HG03558 (cell line): ENCODE results near the gene RASSF9.

ENCODE experiments used
- ATAC-seq: cut with Tn5 transposase; IDR thresholded peaks from one replicate; pipeline ENCODE4 v1.9.1; 2021; ENCODE audit warnings: moderate number of reproducible peaks; ENCODE audit not compliant: unreplicated experiment; ENCODE audit errors: extremely low read depth

RASSF9 gene

DNA sequence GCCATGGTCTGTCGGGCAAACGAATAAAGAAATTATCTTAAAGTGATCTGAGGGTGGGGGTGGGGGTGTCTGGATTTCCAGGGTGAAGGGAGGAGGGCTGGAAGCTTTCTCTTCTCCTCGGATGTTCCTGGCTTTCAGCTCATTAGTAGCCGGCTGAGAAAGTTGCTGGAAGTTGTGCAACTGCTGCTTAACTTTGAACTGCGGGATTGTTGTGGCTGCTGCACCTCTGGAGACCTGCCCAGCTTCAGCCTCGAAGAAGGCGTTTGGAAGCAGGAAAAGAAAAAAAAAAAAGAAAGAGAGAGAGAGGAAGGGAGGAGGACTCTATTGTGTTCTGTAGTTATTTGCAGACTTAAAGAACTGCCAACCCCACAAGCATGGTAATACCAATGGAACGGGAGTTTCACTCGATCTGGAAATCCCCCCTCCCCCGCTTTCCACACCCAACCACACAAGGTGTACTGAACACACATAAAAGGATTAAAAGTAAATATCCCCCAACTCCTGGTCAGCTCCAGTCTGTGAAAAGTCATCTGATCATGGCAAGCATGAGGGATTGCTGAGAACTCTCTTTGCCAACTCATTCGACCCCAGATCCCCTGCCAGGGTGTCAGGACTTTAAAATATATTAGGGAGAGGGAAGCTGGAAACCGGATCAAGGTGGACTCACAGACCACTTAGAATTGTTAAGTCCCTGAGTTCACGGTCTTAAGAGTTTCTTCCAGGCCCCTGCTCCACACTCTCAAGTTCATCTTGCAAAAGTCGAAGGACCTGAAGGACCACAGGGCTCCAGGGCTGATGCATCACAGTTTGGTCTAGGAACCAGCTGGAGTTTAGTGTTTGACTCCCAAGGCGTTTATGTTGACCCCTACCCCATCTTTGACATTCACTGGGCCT is at the start of gene RASSF9:
Gene RASSF9, minus strand, starts transcription at position 213 of the 894 bp plus-strand sequence. Its CDS starts 208 bp downstream, at position 5.
- no peak for ATAC-seq

GRCh38 chr12:85883763-85884162 is 47.6 kb upstream of the RASSF9 start:
- ATAC-seq: no peak

GRCh38 chr12:85877459-85877858 is 41.2 kb upstream of the RASSF9 start:
- no peak for ATAC-seq

DNA sequence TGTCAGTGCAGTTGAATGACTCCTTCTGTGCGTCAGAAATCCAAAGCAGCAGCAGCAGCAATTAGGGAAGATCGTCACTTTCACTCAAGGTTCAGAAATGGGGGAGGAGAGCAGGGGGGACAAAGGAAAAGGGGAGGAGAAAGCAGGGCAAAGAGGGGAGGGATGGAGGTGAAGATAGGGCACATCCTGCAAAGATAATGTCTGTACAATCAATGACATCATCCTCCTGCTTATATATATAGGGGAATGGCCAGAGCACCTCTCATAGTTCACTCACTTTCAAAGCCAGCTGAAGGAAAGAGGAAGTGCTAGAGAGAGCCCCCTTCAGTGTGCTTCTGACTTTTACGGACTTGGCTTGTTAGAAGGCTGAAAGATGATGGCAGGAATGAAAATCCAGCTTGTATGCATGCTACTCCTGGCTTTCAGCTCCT is 37.8 kb upstream of the RASSF9 start, which contains the start of gene NTS:
Gene NTS, plus strand, starts transcription at position 265 of the 431 bp plus-strand sequence. Its CDS starts 109 bp downstream, at position 374.
- peak; percentile 42 for ATAC-seq

DNA sequence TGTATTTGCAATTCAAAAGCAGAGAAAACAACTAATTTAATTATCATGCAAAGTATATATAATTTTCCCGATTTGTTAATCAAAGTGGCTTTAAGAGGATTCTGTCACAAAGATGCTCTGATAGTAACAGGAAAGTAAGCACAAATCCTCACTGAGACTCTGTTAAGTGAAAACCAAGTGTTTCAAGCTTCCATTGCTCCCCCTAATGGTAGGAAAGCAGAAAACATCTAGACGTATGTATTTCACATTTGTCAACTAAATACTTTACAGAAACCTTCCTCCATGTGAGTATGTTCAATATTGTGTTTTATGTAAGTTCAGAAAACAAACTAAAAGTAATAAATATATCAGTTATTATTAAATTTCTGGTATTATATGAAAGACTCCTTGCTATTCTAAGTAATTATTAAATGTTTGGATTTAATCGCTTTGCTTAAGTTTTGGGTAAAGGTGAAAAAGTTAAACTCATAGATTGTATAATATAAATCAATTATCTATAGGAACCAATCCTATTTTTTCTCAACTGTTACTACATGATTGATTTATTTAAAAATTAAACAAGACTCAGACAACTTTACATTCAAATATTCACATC is 36.4 kb upstream of the RASSF9 start:
- peak; percentile 90 for ATAC-seq

DNA sequence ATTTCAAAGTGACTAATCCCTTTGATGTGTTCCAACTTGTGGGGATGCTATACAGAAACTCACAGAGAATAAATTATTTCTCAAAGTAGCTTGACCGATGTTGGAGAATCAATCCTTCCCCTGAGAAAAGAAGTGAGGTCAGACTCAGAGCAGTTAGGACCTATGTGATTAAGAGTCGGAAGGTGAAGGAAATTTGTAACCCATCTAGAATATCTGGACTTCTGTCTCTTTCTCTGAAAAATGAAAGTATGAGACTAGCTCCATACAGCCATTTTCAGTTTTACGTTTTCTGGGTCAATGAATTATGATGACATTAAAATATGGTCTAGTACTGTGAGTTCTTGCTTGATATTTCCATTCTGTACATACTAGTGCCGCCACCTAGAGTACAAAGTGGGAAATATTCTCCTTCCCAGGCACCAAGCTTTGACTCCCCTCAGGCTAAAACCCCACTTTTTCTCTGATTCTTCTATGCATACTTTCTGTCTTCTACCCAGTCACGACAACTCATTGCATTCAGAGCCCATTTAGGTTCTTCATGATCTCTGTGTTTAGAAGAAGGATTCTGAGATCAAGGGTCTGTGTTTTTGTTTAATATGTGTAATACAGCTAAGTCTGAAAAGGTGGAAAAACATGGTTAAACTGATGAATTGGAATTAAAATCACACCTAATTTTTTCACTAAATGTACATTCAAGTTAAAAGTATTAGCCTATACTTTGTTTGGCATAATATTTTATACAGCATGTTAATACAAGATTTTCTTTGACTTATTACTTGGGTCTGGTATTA is 31.0 kb upstream of the RASSF9 start:
- peak; percentile 87 for ATAC-seq

GRCh38 chr12:85865890-85866289 is 29.7 kb upstream of the RASSF9 start:
- no peak for ATAC-seq

GRCh38 chr12:85856966-85857365 is 20.8 kb upstream of the RASSF9 start:
- no peak for ATAC-seq

DNA sequence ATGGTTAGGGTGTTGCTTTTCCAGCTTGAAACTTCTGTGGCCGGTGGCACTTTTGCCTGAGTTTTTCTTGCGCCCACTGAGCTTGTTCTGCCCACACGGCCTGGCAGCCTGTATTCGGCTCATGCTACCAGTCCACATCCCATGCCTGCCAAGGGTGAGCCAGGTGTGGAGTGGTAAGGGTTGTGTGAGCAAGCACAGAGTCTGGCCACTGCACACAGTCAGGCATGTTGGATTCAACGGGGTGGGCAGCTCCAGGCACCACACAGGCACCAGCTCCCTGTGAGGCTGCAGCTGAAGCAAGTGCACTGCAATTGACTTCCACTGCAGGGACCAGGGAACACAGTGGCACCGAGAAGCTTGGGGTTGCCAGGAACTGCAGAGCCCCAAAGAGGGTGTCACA is 19.1 kb upstream of the RASSF9 start:
- no peak for ATAC-seq

DNA sequence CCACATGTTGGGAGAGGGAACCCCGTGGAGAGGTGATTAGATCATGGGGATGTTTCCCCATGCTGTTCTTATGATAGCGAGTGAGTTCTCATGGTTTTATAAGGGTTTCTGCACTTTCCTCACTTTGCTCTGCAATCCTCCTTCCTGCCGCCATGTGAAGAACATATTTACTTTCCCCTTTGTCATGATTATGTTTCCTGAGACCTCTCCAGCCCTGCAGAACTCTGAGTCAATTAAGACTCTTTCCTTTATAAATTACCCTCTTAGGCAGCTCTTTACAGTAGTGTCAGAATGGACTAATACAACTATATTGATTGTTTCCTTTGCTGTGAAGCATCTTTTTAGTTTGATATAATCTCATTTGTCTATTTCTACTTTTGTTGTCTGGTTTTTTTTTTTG is 13.1 kb upstream of the RASSF9 start:
- no peak for ATAC-seq

- no peak for ATAC-seq
These were observed 7.5 kb upstream of the RASSF9 start for GRCh38 chr12:85843606-85844310.

DNA sequence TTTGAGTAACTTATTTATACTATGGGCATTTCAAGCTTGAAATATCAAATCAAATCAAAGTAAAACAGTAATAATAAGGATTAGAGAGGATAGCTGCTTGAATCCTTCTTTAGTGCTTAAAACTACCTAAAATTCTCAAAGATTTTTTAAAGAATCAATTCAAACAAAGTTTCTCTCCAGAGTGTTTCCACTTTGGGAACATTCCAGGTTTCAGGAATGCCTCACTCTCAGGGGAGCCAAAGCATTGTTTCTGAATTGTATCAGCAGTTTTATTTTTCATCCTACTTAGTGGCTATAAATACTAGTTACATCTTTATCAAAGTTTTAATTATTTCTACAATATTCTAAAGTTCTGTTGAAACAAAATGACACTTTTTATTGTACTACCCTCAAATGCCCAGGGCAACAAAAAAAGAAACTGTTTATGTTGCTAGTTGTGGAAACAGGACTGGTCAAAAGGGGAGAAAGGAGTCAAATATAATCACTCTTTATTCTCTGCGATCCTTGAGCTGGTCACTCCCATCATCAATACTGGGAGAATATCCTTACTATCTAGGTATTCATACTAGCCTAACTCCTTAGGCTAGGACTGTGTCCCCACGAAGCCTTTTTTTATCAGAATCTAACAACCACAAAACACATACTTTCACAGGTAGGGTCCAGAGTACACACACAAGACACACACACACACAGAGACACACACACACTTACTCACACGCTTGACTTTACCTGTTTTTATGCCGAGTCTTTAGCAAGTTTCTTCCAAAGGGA is 598 bp downstream of the RASSF9 start:
- ATAC-seq: no peak

GRCh38 chr12:85834378-85834777 is 1.8 kb downstream of the RASSF9 start:
- ATAC-seq: no peak

DNA sequence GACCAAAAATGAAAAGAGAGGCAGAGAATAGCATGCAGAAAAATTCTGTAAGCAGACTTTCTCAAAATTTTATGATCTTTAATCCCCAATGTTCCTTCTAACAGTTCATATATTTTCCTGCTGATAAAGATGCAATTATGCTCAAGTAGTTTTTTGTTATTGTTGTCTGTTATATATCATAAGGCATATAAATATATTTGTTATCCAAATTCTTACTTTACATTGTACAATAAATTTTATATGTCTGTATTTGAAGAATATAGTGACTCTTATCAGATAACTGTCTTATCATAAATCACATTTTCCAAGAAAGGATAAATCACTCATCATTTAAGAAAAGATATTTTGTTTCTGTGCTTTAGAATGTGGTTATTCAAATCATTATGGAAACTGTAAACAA is 2.6 kb downstream of the RASSF9 start:
- no peak for ATAC-seq

DNA sequence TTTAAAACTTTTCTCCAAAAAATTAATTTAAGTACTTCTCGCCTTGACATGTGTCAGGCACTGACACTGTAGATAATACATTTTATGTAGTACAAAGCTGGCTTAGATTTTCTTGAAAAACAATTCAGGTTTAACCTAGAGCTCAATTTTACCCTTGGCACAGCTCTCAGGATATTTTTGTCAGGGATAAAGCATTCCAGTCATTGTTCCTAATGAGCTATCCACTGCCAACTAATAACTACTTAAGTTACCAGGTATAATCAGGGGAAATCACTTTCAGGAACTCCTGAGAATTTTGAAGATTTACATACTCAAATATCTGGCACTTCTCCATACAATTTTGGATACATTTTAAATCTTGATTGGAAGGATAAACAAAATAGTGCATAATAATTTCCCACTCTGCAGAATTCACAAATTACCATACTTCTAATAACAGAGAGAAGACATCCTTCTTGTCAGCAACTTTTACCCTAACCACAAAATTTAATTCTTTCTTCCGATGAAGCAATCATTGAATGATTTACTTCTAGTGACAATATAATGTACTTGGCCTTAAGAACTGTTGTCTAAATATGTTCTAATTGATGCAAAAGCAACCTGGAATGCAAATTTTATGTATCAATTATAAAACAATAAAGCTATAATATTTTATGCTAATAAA is 4.8 kb downstream of the RASSF9 start:
- no peak for ATAC-seq

GRCh38 chr12:85829391-85829790 is 6.8 kb downstream of the RASSF9 start:
- no peak for ATAC-seq

DNA sequence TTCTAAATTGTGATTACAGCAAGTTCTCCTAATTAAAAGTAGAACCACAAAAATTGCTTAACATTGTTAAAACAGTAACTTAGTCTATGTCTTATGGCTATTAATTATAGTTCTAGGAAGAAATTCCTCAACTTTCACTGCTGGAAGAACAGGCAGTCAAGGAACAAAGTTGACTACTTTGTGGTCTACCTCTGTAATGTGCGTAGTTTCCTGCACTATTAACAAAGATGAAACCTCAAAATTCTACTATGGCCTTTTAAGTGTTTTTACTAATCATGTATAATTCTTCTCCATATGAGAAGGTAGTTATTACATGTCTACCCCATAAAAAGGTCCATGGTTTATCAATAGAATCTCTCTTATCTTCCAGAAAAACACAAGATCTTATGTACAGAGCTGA is 7.6 kb downstream of the RASSF9 start:
- no peak for ATAC-seq

DNA sequence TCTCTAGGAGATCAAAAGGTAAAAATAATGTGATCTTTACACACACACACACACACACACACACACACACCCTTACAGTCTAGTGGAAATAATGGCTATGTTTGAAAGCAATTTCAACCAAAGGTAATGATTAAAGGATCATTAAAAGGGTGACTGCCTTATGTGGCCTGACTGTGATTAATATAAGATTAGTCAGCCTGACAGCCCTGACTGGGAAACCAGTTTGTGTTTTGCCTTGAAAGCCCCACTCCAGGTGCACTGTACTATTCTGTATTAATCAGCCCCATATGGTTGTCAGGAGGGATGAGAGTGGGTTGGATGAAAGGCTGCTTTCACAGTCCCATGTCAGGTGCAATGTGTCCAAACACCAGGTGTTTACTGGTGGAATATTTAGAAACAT is 10.5 kb downstream of the RASSF9 start:
- ATAC-seq: no peak
